Measurements from ENCODE around the gene HNRNPUL1. TPM values are rescaled to one million over a fixed set of nuclear protein-coding genes. Genes with fewer than 3 reads are reported as not detected.
A peak's percentile ranks its signal among the peaks of the same experiment; 100 is the strongest.

The HNRNPUL1 gene
- total and polyA plus RNA-seq, 2 experiments from 2014 or later, result 111 to 112 TPM

- peaks cover 17% of the 10 kb centered on the region for H3K36me3 ChIP-seq (ENCODE audit: low read depth)
- H3K4me1 ChIP-seq (ENCODE audit: insufficient read depth), result peaks cover 42% of the 10 kb centered on the region
- in situ Hi-C loops (cut with MboI), result no loop called here
- 0% methylated on average over 14 to 16 of the region's 16 CpGs for WGBS, 2 experiments (ENCODE audit: low coverage in 1 of 2, low lambda C conversion rate in 2 of 2, missing lambda C conversion rate in 2 of 2)
- H3F3A ChIP-seq (ENCODE audit: insufficient read depth), result peaks cover 50% of the 10 kb centered on the region
- peak overlapping the region; percentile 95 for H3K4me2 ChIP-seq (ENCODE audit: unreplicated experiment)
- no peaks in the 10 kb centered on the region for H3K9me3 ChIP-seq (ENCODE audit: low read depth)
- peak overlapping the region; percentile 95 for H3K4me3 ChIP-seq
- H3K79me2 ChIP-seq (ENCODE audit: insufficient read depth), result peaks cover 55% of the 10 kb centered on the region
- H2AFZ ChIP-seq, result no peak overlapping the region
- no peaks in the 10 kb centered on the region for H4K20me1 ChIP-seq (ENCODE audit: insufficient read depth)
- no peaks in the 10 kb centered on the region for H3K27me3 ChIP-seq (replicated peaks; ENCODE audit: insufficient read depth)
- DNase-seq, result peak; percentile 81
- peak overlapping the region; percentile 97 for H3K9ac ChIP-seq
- no peaks in the 10 kb centered on the region for H3K9me2 ChIP-seq (ENCODE audit: insufficient read depth)
- no peak for TF ChIP-seq EZH2phosphoT487 (IDR thresholded peaks at IDR 0.05; ENCODE audit: insufficient read depth, low read depth)
- TF ChIP-seq EZH2 (IDR thresholded peaks at IDR 0.05; ENCODE audit: insufficient read depth, poor library complexity, severe bottlenecking), result no peak
- peak overlapping the region; percentile 92 for H3K27ac ChIP-seq
Observed at GRCh38 chr19:41219924-41220567, 44.1 kb upstream of the HNRNPUL1 start.

DNA sequence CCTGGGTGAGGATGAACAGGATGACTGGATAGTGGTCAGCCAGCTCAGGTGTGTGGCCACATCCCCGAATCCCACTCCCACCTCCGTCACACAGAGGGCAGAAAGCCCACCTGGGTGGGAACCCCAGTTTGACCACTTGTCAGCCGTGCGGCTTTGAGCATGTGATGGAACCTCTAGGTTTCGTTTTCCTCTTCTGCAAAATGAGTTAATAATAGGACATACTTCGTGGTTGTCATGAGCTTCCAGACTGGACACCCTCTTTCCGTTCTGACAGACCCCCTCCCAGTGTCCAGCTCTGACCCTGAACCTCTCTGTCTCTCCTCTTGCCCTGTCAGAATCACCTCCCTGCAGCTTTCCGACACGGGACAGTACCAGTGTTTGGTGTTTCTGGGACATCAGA, 43.4 kb upstream of the HNRNPUL1 start:
- Histone ChIP-seq H3K4me2 (ENCODE audit: unreplicated experiment) (peak overlapping the region; percentile 95), H3F3A (ENCODE audit: insufficient read depth) (peaks cover 54% of the 10 kb centered on the region), H3K27me3 (replicated peaks; ENCODE audit: insufficient read depth) (no peaks in the 10 kb centered on the region), H4K20me1 (ENCODE audit: insufficient read depth) (no peaks in the 10 kb centered on the region), H3K9me2 (ENCODE audit: insufficient read depth) (no peaks in the 10 kb centered on the region), H2AFZ (no peak overlapping the region), H3K36me3 (ENCODE audit: low read depth) (peaks cover 20% of the 10 kb centered on the region), H3K79me2 (ENCODE audit: insufficient read depth) (peaks cover 59% of the 10 kb centered on the region), H3K27ac (peak overlapping the region; percentile 92), H3K9ac (peak overlapping the region; percentile 97), H3K4me3 (peak overlapping the region; percentile 95), H3K4me1 (ENCODE audit: insufficient read depth) (peaks cover 47% of the 10 kb centered on the region), H3K9me3 (ENCODE audit: low read depth) (no peaks in the 10 kb centered on the region)
- DNase-seq, result peak; percentile 47
- TF ChIP-seq EZH2phosphoT487 (IDR thresholded peaks at IDR 0.05; ENCODE audit: insufficient read depth, low read depth) (no peak), EZH2 (IDR thresholded peaks at IDR 0.05; ENCODE audit: insufficient read depth, poor library complexity, severe bottlenecking) (no peak)
- in situ Hi-C loops (cut with MboI), result no loop called here
- 15% methylated on average over 9 of the region's 9 CpGs for WGBS, 2 experiments (ENCODE audit: low coverage in 1 of 2, low lambda C conversion rate in 2 of 2, missing lambda C conversion rate in 2 of 2)

GRCh38 chr19:41221514-41222205, 42.5 kb upstream of the HNRNPUL1 start:
- H3K27ac ChIP-seq, result peak overlapping the region; percentile 92
- in situ Hi-C loops (cut with MboI), result no loop called here

DNA sequence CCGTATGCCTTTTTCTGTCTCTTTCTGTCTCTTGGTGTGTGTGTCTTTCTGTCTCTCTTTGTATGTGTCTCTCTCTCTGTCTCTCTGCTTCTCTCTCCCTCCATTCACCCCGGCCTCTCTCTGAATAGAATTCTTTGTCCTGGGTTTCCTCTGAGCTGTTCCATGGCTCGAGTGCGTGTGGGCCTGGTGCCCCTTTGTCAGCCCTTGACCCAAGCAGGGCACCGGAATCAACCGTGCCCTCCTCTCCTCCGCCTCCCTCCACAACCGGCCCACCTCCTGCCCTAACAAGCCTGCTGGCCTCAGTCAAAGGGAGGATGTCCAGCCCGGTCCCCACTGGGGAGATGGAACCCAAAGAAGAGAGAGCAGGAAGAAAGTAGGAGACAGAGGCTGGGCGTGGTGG, 41.9 kb upstream of the HNRNPUL1 start:
- H3K4me1 ChIP-seq (ENCODE audit: insufficient read depth), result peaks cover 53% of the 10 kb centered on the region
- peak overlapping the region; percentile 95 for H3K4me2 ChIP-seq (ENCODE audit: unreplicated experiment)
- H4K20me1 ChIP-seq (ENCODE audit: insufficient read depth), result no peaks in the 10 kb centered on the region
- no peak overlapping the region for H2AFZ ChIP-seq
- no peaks in the 10 kb centered on the region for H3K9me3 ChIP-seq (ENCODE audit: low read depth)
- peaks cover 28% of the 10 kb centered on the region for H3K36me3 ChIP-seq (ENCODE audit: low read depth)
- no peaks in the 10 kb centered on the region for H3K27me3 ChIP-seq (replicated peaks; ENCODE audit: insufficient read depth)
- TF ChIP-seq EZH2phosphoT487 (IDR thresholded peaks at IDR 0.05; ENCODE audit: insufficient read depth, low read depth) (no peak), EZH2 (IDR thresholded peaks at IDR 0.05; ENCODE audit: insufficient read depth, poor library complexity, severe bottlenecking) (no peak)
- H3K79me2 ChIP-seq (ENCODE audit: insufficient read depth), result peaks cover 67% of the 10 kb centered on the region
- no peaks in the 10 kb centered on the region for H3K9me2 ChIP-seq (ENCODE audit: insufficient read depth)
- peak overlapping the region; percentile 95 for H3K4me3 ChIP-seq
- H3K27ac ChIP-seq, result peak overlapping the region; percentile 92
- no peak for DNase-seq
- H3F3A ChIP-seq (ENCODE audit: insufficient read depth), result peaks cover 64% of the 10 kb centered on the region
- WGBS, 2 experiments (ENCODE audit: low coverage in 1 of 2, low lambda C conversion rate in 2 of 2, missing lambda C conversion rate in 2 of 2), result 83 to 89% methylated on average over 9 to 10 of the region's 10 CpGs
- in situ Hi-C loops (cut with MboI), result no loop called here
- H3K9ac ChIP-seq, result peak overlapping the region; percentile 97; the same call in 1 of the 2 replicates

More at GRCh38 chr19:41221514-41222205, 42.5 kb upstream of the HNRNPUL1 start:
- Histone ChIP-seq H3K36me3 (ENCODE audit: low read depth) (peaks cover 22% of the 10 kb centered on the region), H3K27me3 (replicated peaks; ENCODE audit: insufficient read depth) (no peaks in the 10 kb centered on the region), H4K20me1 (ENCODE audit: insufficient read depth) (no peaks in the 10 kb centered on the region), H3K4me1 (ENCODE audit: insufficient read depth) (peaks cover 50% of the 10 kb centered on the region), H3K4me3 (peak overlapping the region; percentile 95), H2AFZ (no peak overlapping the region), H3K4me2 (ENCODE audit: unreplicated experiment) (peak overlapping the region; percentile 95), H3K79me2 (ENCODE audit: insufficient read depth) (peaks cover 61% of the 10 kb centered on the region), H3F3A (ENCODE audit: insufficient read depth) (peaks cover 58% of the 10 kb centered on the region), H3K9me3 (ENCODE audit: low read depth) (no peaks in the 10 kb centered on the region), H3K9ac (peak overlapping the region; percentile 97), H3K9me2 (ENCODE audit: insufficient read depth) (no peaks in the 10 kb centered on the region)
- no peak for DNase-seq
- no peak for TF ChIP-seq EZH2phosphoT487 (IDR thresholded peaks at IDR 0.05; ENCODE audit: insufficient read depth, low read depth)
- TF ChIP-seq EZH2 (IDR thresholded peaks at IDR 0.05; ENCODE audit: insufficient read depth, poor library complexity, severe bottlenecking), result no peak
- 81 to 84% methylated on average over 19 to 20 of the region's 20 CpGs for WGBS, 2 experiments (ENCODE audit: low coverage in 1 of 2, low lambda C conversion rate in 2 of 2, missing lambda C conversion rate in 2 of 2)
